Endothelial cell (in vitro differentiated cells): ENCODE measurements around the gene GRHL1. TPM values are rescaled to one million over a fixed set of nuclear protein-coding genes. Genes with fewer than 3 reads are reported as not detected.

Experiments used
- DNase-seq: peaks from one replicate; pipeline ENCODE4 v3.0.0; 2021; ENCODE audit warnings: low spot score
- H3K27ac Mint-ChIP-seq: one replicate; pipeline ENCODE4 v1.8.0; 2021; ENCODE audit warnings: mixed read lengths, inconsistent platforms; ENCODE audit not compliant: unreplicated experiment
- H3K27me3 Mint-ChIP-seq: one replicate; pipeline ENCODE4 v1.8.0; 2021; ENCODE audit warnings: mild to moderate bottlenecking, moderate library complexity, mixed read lengths, inconsistent platforms; ENCODE audit not compliant: unreplicated experiment
- H3K36me3 Mint-ChIP-seq: one replicate; pipeline ENCODE4 v1.8.0; 2021; ENCODE audit warnings: mild to moderate bottlenecking, low read depth, mixed read lengths, inconsistent platforms; ENCODE audit not compliant: unreplicated experiment
- H3K4me1 Mint-ChIP-seq: one replicate; pipeline ENCODE4 v1.8.0; 2021; ENCODE audit warnings: mild to moderate bottlenecking, mixed read lengths, inconsistent platforms; ENCODE audit not compliant: unreplicated experiment
- H3K4me3 Mint-ChIP-seq: one replicate; pipeline ENCODE4 v1.8.0; 2021; ENCODE audit warnings: mild to moderate bottlenecking, mixed read lengths, inconsistent platforms; ENCODE audit not compliant: unreplicated experiment
- H3K9me3 Mint-ChIP-seq: one replicate; pipeline ENCODE4 v1.8.0; 2021; ENCODE audit warnings: mixed read lengths, inconsistent platforms; ENCODE audit not compliant: unreplicated experiment
- CTCF ChIP-seq: fragments of 200-600 bp; sonication (generic); IDR thresholded peaks from one replicate; pipeline ENCODE4 v1.5.0; 2021; ENCODE audit warnings: antibody characterized with exemption; ENCODE audit not compliant: unreplicated experiment
- total RNA-seq: library from RNA; stranded (reverse); fragmentation: NEBNext Ultra II Directional; extraction: Animal tissue kit (Norgen Biotek cat#: 25700); gene quantifications from one replicate; pipeline ENCODE4 v1.2.1, GENCODE V29; 2021; ENCODE audit not compliant: unreplicated experiment

GRHL1 gene
- total RNA-seq, 1 donor from 2014 or later, result 1.7 TPM

GRCh38 chr2:10043906-10044601 is 92.6 kb downstream of the GRHL1 start:
- Mint-ChIP-seq H3K4me1 (peaks cover 12% of the 10 kb centered on the region), H3K27ac (no peak overlapping the region), H3K9me3 (no peaks in the 10 kb centered on the region), H3K36me3 (peaks cover 19% of the 10 kb centered on the region), H3K27me3 (peaks cover 16% of the 10 kb centered on the region), H3K4me3 (peak overlapping the region; percentile 69)
- peak; percentile 70 for DNase-seq
- TF ChIP-seq CTCF, result no peak

GRCh38 chr2:10045561-10046355 is 94.3 kb downstream of the GRHL1 start:
- no peak overlapping the region for H3K27ac Mint-ChIP-seq
- peak overlapping the region; percentile 21 for H3K4me3 Mint-ChIP-seq
- H3K27me3 Mint-ChIP-seq, result peaks cover 14% of the 10 kb centered on the region
- TF ChIP-seq CTCF, result no peak
- no peak for DNase-seq
- H3K9me3 Mint-ChIP-seq, result no peaks in the 10 kb centered on the region
- peaks cover 8% of the 10 kb centered on the region for H3K4me1 Mint-ChIP-seq
- H3K36me3 Mint-ChIP-seq, result peaks cover 15% of the 10 kb centered on the region

DNA sequence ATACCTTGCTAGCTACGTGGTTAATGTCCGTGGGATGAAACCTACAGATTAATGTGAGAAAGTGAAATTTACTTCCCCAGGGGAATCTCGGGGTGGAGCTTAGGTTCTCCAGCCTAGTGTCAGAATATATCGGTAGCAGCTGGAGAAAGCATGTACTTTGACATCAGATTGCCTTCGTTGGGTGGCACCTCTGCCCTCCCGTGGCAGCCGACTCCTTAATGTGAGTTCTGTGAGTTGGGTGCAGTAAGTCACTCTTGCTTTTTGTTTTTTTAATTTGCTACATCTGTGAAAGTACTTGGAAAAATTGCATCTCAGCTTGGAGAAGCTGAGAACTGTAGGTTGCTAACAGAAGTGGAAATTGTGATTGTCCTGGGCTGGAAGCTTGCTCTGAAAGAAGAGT is 95.4 kb downstream of the GRHL1 start:
- DNase-seq, result no peak
- no peak for TF ChIP-seq CTCF
- H3K27ac Mint-ChIP-seq, result no peak overlapping the region
- no peaks in the 10 kb centered on the region for H3K9me3 Mint-ChIP-seq
- peaks cover 7% of the 10 kb centered on the region for H3K4me1 Mint-ChIP-seq
- peaks cover 9% of the 10 kb centered on the region for H3K36me3 Mint-ChIP-seq
- H3K27me3 Mint-ChIP-seq, result peaks cover 7% of the 10 kb centered on the region
- no peak overlapping the region for H3K4me3 Mint-ChIP-seq

GRCh38 chr2:10047616-10048500 is 96.4 kb downstream of the GRHL1 start:
- H3K36me3 Mint-ChIP-seq, result peaks cover 9% of the 10 kb centered on the region
- no peak overlapping the region for H3K27ac Mint-ChIP-seq
- peaks cover 7% of the 10 kb centered on the region for H3K27me3 Mint-ChIP-seq
- H3K4me1 Mint-ChIP-seq, result peaks cover under 1% of the 10 kb centered on the region
- H3K4me3 Mint-ChIP-seq, result no peak overlapping the region
- no peak for TF ChIP-seq CTCF
- DNase-seq, result no peak
- no peaks in the 10 kb centered on the region for H3K9me3 Mint-ChIP-seq
